T-cell (primary cell): ENCODE data around the gene VSNL1. TPM values are rescaled to one million over a fixed set of nuclear protein-coding genes. Genes with fewer than 3 reads are reported as not detected.

Experiments used
- ATAC-seq, 4 experiments: fragments of 200-7000 bp in 3 of 4; fragments of 150-1000 bp in 1 of 4; cut with Tn5 transposase; replicated peaks in 1 of 4; 1 replicate in 3 of 4; 2 replicates in 1 of 4; pipeline ENCODE4 v1.10.0; 2021; ENCODE audit warnings: moderate library complexity in 3 of 4, mild to moderate bottlenecking in 2 of 4, moderate number of reproducible peaks in 1 of 4
- CTCF ChIA-PET, 2 donors: fragments of 300-600 bp; sonication (Branson Sonifier 250); formaldehyde crosslinking; loops; one replicate each; lab custom pipeline; 2022; ENCODE audit warnings: antibody characterized with exemption in 2 of 2; lab: Charles Lee
- POLR2A ChIA-PET, 2 donors: fragments of 300-600 bp; sonication (Branson Sonifier 250); formaldehyde crosslinking; loops; one replicate each; lab custom pipeline; 2022; ENCODE audit warnings: antibody characterized with exemption in 2 of 2; lab: Charles Lee
- DNase-seq, 35 experiments: peaks; one replicate each; pipeline versions ENCODE4 v3.0.0 to v3.0.0-alpha.2; 2013 to 2023
- H3K27ac ChIP-seq: one replicate; pipeline ENCODE4 v1.5.1; 2013; ENCODE audit warnings: low read length
- H3K27me3 ChIP-seq, 2 experiments: replicated peaks in 1 of 2; 1 replicate in 1 of 2; 2 replicates in 1 of 2; pipeline versions ENCODE4 v1.6.1 to v1.7.0; 2013; ENCODE audit warnings: low read length in 1 of 2, mixed read lengths in 1 of 2; ENCODE audit not compliant: control insufficient read depth in 2 of 2, insufficient read depth in 2 of 2; ENCODE audit errors: extremely low read depth in 1 of 2
- H3K36me3 ChIP-seq, 2 donors: 1 replicate in 1 of 2; 2 replicates in 1 of 2; pipeline versions ENCODE4 v1.6.1 to v1.7.0; 2013; ENCODE audit warnings: low read length in 1 of 2; ENCODE audit not compliant: control insufficient read depth in 2 of 2, insufficient read depth in 1 of 2; ENCODE audit errors: extremely low read depth in 1 of 2
- H3K4me1 ChIP-seq, 2 experiments: 1 replicate in 1 of 2; 2 replicates in 1 of 2; pipeline versions ENCODE4 v1.6.1 to v1.7.0; 2013; ENCODE audit warnings: low read length in 2 of 2, mixed read lengths in 1 of 2; ENCODE audit not compliant: insufficient read depth in 2 of 2, control insufficient read depth in 1 of 2; ENCODE audit errors: extremely low read depth in 1 of 2
- H3K4me3 ChIP-seq, 2 donors: 1 replicate in 1 of 2; 2 replicates in 1 of 2; pipeline versions ENCODE4 v1.5.1 to v1.7.0; 2013; ENCODE audit warnings: mild to moderate bottlenecking in 2 of 2, low read length in 1 of 2, moderate library complexity in 1 of 2; ENCODE audit not compliant: control insufficient read depth in 1 of 2; ENCODE audit errors: extremely low read depth in 1 of 2
- H3K9me3 ChIP-seq: 2 replicates; pipeline ENCODE4 v1.7.0; 2013
- H3K27ac Mint-ChIP-seq, 2 donors: one replicate each; pipeline ENCODE4 v1.8.0; 2020 to 2021; ENCODE audit warnings: mild to moderate bottlenecking in 2 of 2, mixed read lengths in 2 of 2
- H3K27me3 Mint-ChIP-seq, 2 donors: one replicate each; pipeline ENCODE4 v1.8.0; 2021 to 2022; ENCODE audit warnings: mixed read lengths in 2 of 2
- H3K36me3 Mint-ChIP-seq: one replicate; pipeline ENCODE4 v1.8.0; 2021; ENCODE audit warnings: mixed read lengths
- H3K4me1 Mint-ChIP-seq, 3 donors: one replicate each; pipeline ENCODE4 v1.8.0; 2020 to 2022; ENCODE audit warnings: mixed read lengths in 3 of 3, mild to moderate bottlenecking in 1 of 3
- H3K4me3 Mint-ChIP-seq, 3 donors: one replicate each; pipeline ENCODE4 v1.8.0; 2020 to 2022; ENCODE audit warnings: mild to moderate bottlenecking in 3 of 3, mixed read lengths in 3 of 3, moderate library complexity in 3 of 3
- H3K9me3 Mint-ChIP-seq, 3 donors: one replicate each; pipeline ENCODE4 v1.8.0; 2020 to 2022; ENCODE audit warnings: mixed read lengths in 3 of 3
- WGBS: methylation state at CpG from one replicate; pipeline ENCODE4 v1.1.5; 2013; ENCODE audit warnings: missing lambda C conversion rate; ENCODE audit not compliant: insufficient coverage; 5-methylcytosine and 5-hydroxymethylcytosine counted together
- total RNA-seq, 35 experiments: library from RNA in 6 of 35; stranded (reverse) in 6 of 35; fragments of 120-200 nt in 1 of 35; gene quantifications; one replicate each; pipeline versions ENCODE4 v1.2.1 to v1.2.4 and lab custom pipeline; 2013 to 2026

The VSNL1 gene
- total RNA-seq, 5 donors from 2014 or later (not counting 1 experiment from before 2014, with no cell fraction given) = 0.22 TPM; not detected in 4

- no peak overlapping the region for H3K27ac Mint-ChIP-seq
- Histone ChIP-seq H3K4me3 (no peak overlapping the region), H3K27ac (no peak overlapping the region), H3K9me3 (no peaks in the 10 kb centered on the region), H3K36me3 (no peaks in the 10 kb centered on the region), H3K27me3 (peaks cover 0 to 16% of the 10 kb centered on the region in 2 experiments), H3K4me1 (no peaks in the 10 kb centered on the region)
- H3K27me3 Mint-ChIP-seq = peaks cover 15 to 16% of the 10 kb centered on the region in 2 donors
- CTCF ChIA-PET = no interaction called here
- H3K4me3 Mint-ChIP-seq = no peak overlapping the region
- POLR2A ChIA-PET = no interaction called here
- WGBS = 84% methylated on average over 2 of the region's 6 CpGs
- H3K4me1 Mint-ChIP-seq = no peaks in the 10 kb centered on the region
- DNase-seq (no peak), ATAC-seq (no peak)
- H3K9me3 Mint-ChIP-seq = no peaks in the 10 kb centered on the region
- H3K36me3 Mint-ChIP-seq = no peaks in the 10 kb centered on the region
These were observed 79.8 kb downstream of the VSNL1 start for GRCh38 chr2:17620280-17620679.

GRCh38 chr2:17620841-17621240, 80.3 kb downstream of the VSNL1 start:
- Mint-ChIP-seq H3K36me3 (no peaks in the 10 kb centered on the region), H3K4me1 (no peaks in the 10 kb centered on the region), H3K27me3 (peaks cover 15 to 16% of the 10 kb centered on the region in 2 donors), H3K4me3 (no peak overlapping the region), H3K27ac (no peak overlapping the region), H3K9me3 (no peaks in the 10 kb centered on the region)
- peaks cover 0 to 17% of the 10 kb centered on the region in 2 experiments for H3K27me3 ChIP-seq
- DNase-seq (no peak), ATAC-seq (no peak)
- H3K4me1 ChIP-seq = no peaks in the 10 kb centered on the region
- ChIA-PET CTCF (no interaction called here), POLR2A (no interaction called here)
- no peak overlapping the region for H3K4me3 ChIP-seq
- H3K27ac ChIP-seq = no peak overlapping the region
- H3K9me3 ChIP-seq = no peaks in the 10 kb centered on the region
- H3K36me3 ChIP-seq = no peaks in the 10 kb centered on the region

GRCh38 chr2:17621781-17622180, 81.3 kb downstream of the VSNL1 start:
- Mint-ChIP-seq H3K27me3 (peaks cover 15 to 16% of the 10 kb centered on the region in 2 donors), H3K27ac (no peak overlapping the region), H3K4me3 (no peak overlapping the region), H3K9me3 (no peaks in the 10 kb centered on the region), H3K36me3 (no peaks in the 10 kb centered on the region), H3K4me1 (no peaks in the 10 kb centered on the region)
- DNase-seq (no peak), ATAC-seq (no peak)
- Histone ChIP-seq H3K36me3 (no peaks in the 10 kb centered on the region), H3K4me1 (no peaks in the 10 kb centered on the region), H3K27me3 (peaks cover 0 to 15% of the 10 kb centered on the region in 2 experiments), H3K4me3 (no peak overlapping the region), H3K27ac (no peak overlapping the region), H3K9me3 (no peaks in the 10 kb centered on the region)
- CTCF ChIA-PET = interaction anchor here in 1 of 2 donors (0.6 kb wide), 1 partner anchor 12 kb away, joined by 4 read pairs; no protein-coding TSS in a partner anchor
- no CpG with 5 or more reads among the region's 2 CpGs for WGBS
- POLR2A ChIA-PET = no interaction called here

DNA sequence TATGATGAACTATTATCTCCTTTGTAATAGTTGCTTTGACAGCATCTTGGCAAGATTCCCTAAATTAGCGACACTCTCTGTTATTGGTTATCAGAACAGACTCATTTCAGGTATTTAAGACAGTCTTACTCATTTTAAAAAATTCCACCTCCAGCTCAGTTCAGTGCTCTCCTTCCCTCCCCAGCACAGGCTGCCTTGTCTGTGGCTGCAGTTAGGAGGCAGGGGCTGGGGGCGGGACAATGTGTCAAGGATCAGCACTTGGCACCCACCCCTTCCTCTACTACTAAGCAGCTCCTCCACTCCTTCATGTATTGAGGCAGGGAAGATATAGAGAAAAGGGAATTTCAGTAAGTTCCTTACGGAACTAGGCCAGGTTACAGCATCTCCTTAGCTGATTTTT, 85.0 kb downstream of the VSNL1 start:
- no peaks in the 10 kb centered on the region for H3K36me3 Mint-ChIP-seq
- peaks cover 10 to 13% of the 10 kb centered on the region in 2 donors for H3K27me3 Mint-ChIP-seq
- no peak for ATAC-seq
- no peaks in the 10 kb centered on the region for H3K9me3 Mint-ChIP-seq
- Histone ChIP-seq H3K4me1 (no peaks in the 10 kb centered on the region), H3K36me3 (no peaks in the 10 kb centered on the region), H3K27ac (no peak overlapping the region), H3K4me3 (no peak overlapping the region), H3K27me3 (peaks cover 0 to 13% of the 10 kb centered on the region in 2 experiments), H3K9me3 (no peaks in the 10 kb centered on the region)
- DNase-seq = no peak
- CTCF ChIA-PET = no interaction called here
- POLR2A ChIA-PET = no interaction called here
- WGBS = 63% methylated on average over 1 of the region's 3 CpGs
- H3K4me1 Mint-ChIP-seq = no peaks in the 10 kb centered on the region
- no peak overlapping the region for H3K27ac Mint-ChIP-seq
- no peak overlapping the region for H3K4me3 Mint-ChIP-seq

DNA sequence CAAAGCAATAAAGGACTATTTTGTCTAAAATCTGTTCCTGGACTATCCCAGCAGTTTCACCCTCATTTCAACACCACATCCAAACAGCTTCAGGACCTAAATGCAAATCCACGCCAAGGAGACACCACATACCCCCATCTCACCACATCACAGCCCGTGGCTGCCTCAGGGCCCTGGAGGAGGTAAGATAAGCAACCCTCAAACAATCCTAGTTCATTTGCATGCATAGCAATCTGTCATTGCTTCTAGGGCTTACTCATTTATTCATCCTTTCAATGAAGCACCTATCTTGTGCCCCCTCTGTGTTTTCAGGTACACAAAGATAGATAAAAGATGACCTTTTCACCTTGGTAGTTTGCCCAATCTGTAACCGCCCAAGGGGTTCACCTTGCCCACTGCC, 86.5 kb downstream of the VSNL1 start:
- Mint-ChIP-seq H3K36me3 (no peaks in the 10 kb centered on the region), H3K4me1 (no peaks in the 10 kb centered on the region), H3K4me3 (no peak overlapping the region), H3K27me3 (peaks cover 5 to 10% of the 10 kb centered on the region in 2 donors), H3K9me3 (no peaks in the 10 kb centered on the region), H3K27ac (no peak overlapping the region)
- ChIA-PET POLR2A (no interaction called here), CTCF (no interaction called here)
- no peak overlapping the region for H3K4me3 ChIP-seq
- WGBS = 13% methylated on average over 1 of the region's 3 CpGs
- DNase-seq (no peak), ATAC-seq (no peak)
- H3K27ac ChIP-seq = no peak overlapping the region
- no peaks in the 10 kb centered on the region for H3K4me1 ChIP-seq
- peaks cover 0 to 6% of the 10 kb centered on the region in 2 experiments for H3K27me3 ChIP-seq
- H3K36me3 ChIP-seq = no peaks in the 10 kb centered on the region
- H3K9me3 ChIP-seq = no peaks in the 10 kb centered on the region

- DNase-seq (no peak), ATAC-seq (no peak)
- H3K4me1 ChIP-seq = no peaks in the 10 kb centered on the region
- H3K36me3 ChIP-seq = no peaks in the 10 kb centered on the region
- H3K4me3 Mint-ChIP-seq = no peak overlapping the region
- POLR2A ChIA-PET = no interaction called here
- H3K27ac Mint-ChIP-seq = no peak overlapping the region
- no peaks in the 10 kb centered on the region for H3K9me3 ChIP-seq
- peaks cover 0 to 6% of the 10 kb centered on the region in 2 experiments for H3K27me3 ChIP-seq
- no peak overlapping the region for H3K27ac ChIP-seq
- H3K9me3 Mint-ChIP-seq = no peaks in the 10 kb centered on the region
- no peaks in the 10 kb centered on the region for H3K36me3 Mint-ChIP-seq
- H3K27me3 Mint-ChIP-seq = peaks cover 5 to 10% of the 10 kb centered on the region in 2 donors
- 43% methylated on average over 2 of the region's 2 CpGs for WGBS
- CTCF ChIA-PET = no interaction called here
- no peaks in the 10 kb centered on the region for H3K4me1 Mint-ChIP-seq
- no peak overlapping the region for H3K4me3 ChIP-seq
These were observed 86.9 kb downstream of the VSNL1 start for GRCh38 chr2:17627434-17627833.
